NCI-H748 treated with DMSO at 0.1 percent for 48 hours (cell line): ENCODE results near the gene BMPER.

ENCODE experiments used
- DNase-seq: peaks from one replicate; lab custom pipeline; 2025; lab: John Stamatoyannopoulos, UW

The BMPER gene

DNA sequence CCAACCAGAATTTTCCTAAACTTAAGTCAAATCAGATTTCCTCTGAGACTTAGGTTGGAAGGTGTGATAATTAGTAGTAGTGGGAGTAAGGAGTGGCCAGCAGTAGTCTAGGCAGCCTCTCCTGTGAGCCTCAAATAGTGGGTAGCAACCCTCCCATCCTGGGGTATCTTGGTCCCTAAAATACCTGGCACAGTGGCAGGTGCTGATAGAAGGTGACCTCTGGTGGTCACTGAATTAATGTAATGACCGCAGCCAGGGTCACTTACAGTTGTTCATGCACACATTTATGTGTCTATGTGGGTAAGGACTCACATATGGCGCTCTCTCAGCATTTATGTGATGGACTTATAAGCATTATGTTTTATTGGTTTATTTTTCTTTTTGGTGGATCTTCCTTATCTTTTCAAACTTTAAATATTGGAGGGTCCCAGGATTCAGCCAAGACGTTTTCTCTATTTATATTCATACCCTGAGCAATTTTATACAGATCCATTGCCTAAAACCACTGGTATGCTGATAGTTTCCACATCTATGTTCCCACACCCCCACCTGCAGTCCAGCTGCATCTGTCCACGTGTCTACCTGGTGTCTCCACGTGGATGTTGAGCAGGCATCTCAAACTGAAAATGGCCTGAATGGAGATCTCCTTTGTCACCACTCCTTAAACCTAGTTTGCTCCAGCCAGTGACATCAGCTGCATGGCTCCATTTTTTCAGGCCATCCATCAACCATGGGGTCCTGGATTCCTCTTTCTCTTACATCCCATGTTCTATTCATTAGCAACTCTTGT, 18.3 kb downstream of the BMPER start:
- no peak for DNase-seq

DNA sequence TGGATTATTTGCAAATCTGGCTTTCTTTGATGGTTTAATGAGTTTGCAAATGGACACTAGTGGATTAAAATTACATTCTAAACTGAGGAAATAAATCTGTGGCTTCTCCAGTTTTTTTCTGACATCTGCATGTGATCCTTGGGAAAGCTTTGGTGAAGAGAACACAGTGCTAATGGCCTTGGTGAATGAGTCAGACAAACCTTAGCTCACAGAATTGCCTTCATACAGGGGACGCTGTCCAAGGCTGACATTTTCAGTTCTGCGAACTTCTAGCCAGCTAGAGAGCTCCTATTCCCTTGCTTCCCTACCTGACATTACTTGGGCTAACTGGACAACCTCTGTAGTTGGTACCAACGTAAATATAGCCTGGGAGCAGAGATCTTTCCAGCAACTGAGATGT, 21.2 kb downstream of the BMPER start:
- DNase-seq: no peak

DNA sequence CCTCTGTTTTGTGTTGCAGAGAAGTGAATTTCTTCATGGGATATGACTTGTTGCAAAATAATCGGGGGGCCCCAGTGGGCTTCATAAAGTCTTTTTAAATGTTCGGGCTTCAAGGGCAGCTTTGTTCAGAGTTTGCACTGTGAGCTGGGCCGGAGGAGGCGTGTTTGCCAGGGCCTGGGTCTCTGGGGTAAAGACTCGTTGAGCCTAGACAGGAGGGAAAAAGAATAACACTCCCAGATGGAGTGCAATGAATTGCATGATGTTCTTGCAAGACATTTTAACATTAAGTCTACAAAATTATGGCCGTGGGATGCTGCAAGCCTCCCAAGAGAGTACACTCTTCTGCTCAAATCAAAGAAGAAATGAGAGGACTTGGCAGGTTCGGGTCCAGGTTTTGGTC, 23.6 kb downstream of the BMPER start:
- DNase-seq: no peak

- DNase-seq: no peak
Observed at GRCh38 chr7:33932221-33932620, 26.9 kb downstream of the BMPER start.

- DNase-seq: peak; percentile 58
Observed at GRCh38 chr7:33932832-33933468, 27.6 kb downstream of the BMPER start.

GRCh38 chr7:33933611-33934281, 28.4 kb downstream of the BMPER start:
- DNase-seq: no peak

DNA sequence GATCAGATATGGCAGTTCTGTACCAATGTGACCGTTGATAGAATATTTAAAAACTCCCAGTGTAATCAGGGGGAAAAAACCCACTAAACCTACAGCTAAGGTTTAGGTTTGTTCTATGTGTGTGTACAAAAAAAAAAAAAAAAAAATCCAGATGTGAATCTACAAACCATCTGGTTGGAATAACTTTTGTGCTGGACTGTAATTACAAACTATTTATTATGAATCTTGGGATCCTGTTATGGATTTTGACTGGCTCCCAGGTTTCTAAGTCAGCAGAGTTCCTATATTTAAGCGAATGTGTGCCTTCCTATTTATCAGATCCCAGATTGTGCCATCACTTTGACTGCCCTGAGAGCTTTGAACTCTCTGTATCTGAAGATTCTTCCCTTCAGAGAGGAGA, 29.1 kb downstream of the BMPER start:
- DNase-seq: no peak

DNA sequence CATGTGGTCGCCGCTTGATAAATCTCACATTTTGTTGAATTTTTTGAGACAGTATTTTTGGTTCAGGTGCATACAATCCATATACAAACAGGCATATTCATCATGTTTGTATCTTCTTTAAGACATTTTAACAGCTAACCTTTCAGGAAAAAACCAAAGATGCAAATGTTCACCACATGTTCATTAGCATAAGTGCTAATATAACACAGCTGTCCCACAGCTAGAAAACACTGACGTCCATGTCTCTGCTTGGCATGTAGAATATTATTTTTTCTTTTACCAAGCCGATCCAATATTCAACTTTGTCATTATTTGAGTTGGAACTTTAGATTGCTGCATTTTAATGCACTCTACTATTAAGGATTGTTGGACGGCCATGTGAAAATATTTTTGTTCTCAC, 31.2 kb downstream of the BMPER start:
- DNase-seq: no peak

DNA sequence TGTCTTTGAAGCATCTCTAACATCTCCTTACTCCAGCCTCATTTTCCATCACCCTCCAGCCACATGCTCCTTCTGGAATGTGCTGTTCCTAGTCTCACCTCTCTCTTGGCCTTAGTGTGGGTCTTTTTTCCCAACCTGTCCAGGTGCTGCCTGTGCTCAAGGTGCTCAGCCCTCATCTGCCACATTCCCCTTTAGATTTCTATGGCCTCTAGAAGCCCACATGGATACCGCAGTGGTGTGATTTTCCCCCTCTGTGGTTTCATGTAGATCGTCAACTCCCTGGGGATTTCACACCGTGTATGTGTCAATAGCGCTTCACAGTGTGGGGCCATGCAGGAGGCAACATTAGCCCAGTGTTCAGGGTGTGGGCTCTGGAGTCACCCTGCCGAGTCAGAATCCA, 32.5 kb downstream of the BMPER start:
- DNase-seq: no peak

DNA sequence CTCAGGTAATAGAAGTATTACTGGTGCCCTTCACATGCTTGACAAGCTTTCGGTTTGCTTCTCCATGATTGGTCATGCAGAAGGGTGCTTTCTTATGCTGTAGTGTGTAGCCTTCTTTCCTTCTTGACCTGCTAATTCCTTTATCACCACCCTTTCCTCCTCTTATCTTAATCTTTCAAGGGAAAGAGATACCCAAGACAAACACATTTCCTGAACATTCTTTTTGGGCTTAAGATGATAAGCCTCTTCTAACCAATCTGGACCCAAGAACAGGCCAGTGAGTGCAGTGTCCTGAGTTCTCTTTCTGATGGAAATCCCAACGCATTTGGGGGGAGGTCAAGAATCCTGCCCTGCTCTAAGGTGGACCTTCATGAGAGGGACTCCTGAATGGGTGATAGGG, 33.8 kb downstream of the BMPER start:
- DNase-seq: no peak

DNA sequence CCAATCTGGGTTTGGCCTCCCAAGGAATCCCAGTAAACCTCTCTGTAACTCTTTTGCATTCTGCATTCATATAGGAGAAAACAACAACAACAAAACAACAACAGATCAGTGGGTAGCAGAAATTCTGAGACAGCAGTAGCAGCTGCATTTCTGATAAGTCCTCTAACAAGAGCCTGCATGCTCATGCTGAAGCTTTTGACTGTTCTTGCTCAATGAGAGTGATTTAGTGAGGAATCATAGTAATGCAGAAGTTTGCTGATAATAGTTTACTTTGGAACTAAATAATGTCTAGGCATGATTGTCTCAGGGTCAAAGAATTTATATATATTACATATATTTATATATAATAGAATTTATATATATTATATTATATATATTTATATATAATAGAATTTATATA, 35.2 kb downstream of the BMPER start:
- DNase-seq: no peak

DNA sequence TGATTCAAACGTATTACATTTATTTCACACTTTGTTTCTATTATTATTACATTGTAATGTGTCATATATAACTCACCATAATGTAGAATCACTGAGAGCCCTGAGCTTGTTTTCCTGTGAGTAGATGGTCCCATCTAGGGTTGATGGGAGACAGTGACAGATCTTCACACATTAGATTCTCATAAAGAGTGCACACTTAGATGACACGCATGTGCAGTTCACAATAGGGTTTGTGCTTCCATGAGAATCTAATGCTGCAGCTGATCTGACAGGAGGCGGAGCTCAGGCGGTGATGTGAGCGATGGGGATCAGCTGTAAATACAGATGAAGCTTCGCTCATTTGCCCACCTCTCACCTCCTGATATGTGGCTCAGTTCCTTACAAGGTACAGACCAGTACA, 36.1 kb downstream of the BMPER start:
- no peak for DNase-seq

DNA sequence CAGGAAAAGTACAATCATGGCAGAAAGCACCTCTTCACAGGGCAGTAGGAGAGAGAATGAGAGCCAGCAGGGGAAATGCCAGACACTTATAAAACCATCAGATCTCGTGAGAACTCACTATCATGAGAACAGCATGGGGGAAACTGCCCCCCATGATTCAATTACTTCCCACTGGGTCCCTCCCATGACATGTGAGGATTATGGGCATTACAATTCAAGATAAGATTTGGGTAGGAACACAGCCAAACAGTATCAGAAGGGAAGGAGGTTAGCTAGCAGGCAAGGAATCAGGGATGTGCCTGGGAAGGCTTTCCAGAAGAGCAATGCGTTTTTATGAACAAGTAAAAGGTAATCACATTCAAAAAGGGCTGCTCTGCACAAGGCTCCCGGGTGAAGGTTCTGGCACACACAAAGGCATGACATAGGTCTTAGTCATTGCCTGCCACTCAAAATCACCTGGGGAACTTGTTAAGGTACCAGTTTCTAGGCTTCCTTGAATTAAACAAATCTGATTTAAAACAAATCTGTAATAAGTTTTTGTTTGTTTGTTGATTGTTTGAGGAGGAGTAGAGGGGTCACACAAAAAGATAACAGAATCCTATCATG, 40.9 kb downstream of the BMPER start:
- DNase-seq: no peak

DNA sequence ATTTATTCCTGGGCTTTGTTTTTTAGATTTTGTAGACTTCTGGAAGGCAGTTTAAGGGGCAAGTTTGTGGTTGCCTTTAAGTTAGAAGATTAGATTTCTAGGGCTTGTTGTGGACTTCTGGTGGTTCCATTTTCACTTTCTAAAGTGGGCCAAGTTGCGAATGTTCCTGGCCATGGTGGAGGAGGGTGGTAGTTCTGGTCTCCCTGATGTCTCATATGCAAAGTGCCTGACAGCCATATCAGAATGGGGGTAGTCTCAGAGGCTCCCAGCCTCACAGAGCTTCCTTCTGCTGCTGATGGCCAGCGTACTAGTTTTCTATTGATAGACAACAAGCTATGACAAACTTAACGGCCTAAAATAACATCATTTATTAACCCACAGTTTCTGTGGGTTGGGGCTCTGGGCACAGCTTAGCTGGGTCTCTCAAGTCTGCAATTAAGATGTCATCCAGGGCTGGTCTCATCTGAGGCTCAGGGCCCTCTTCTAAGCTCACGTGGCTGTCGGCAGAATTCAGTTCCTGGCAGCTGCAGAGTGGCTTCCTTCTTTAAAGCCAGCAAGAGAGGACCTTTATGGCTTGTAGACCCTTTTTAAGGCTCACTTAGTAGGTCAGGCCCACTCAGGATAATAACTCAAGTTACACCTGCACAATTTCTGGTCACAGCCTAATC, 44.8 kb downstream of the BMPER start:
- no peak for DNase-seq

DNA sequence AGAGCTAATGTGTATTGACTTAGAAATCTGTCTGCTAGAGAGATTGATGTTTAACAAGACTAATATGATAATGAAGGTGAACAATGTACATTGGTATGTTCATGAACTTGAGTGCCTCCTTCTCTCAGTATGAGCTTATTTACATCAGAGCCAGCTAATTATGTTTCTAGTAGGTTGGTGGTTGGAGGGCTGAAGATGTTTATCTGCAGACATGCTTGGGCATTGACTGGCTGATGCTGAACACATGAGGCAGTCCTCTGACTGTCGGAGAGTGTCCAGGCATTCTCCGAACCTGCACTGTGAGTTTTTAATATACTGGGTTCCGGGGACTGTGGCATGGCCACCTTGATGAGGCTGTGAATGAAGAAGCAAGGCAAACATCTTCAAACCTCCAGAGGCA, 47.5 kb downstream of the BMPER start:
- no peak for DNase-seq

GRCh38 chr7:33958104-33958503, 52.8 kb downstream of the BMPER start:
- no peak for DNase-seq

GRCh38 chr7:33959676-33960075, 54.3 kb downstream of the BMPER start:
- DNase-seq: no peak

- DNase-seq: no peak
Observed at GRCh38 chr7:33961948-33962347, 56.6 kb downstream of the BMPER start.

DNA sequence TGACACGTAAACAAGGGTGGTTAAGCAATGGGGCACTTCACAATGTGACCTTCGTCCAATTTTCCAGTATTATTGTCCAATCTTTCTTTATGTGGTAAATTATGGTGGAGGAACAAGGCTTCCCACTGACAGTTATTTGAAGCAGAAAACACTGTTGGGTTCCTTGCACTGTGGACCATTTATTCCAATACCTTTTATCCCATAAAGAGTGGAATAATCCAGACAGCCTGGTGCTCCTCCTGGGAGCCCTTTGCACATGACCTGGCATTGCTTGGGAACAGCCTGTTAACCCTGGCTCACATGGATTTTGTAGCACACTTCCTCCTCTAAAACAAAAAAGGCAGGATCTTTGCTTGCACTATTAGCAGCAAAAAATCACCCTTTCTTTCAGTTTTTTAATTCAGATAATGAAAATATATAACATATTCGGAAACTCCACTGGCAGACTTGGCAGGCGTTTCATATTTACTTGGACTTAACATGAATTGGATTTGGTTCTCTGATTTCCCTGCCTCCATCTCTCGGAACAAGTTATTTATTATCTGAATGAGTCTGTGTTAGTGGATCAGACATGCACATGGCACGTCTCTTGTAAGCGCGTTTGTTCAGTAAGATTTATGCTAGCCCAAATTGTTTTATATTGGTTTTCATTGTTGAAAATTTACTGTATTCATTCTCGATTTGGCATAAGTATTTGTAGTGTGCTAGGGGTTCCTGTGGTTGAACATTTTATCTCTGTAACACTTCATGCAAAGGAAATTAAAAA, 59.3 kb downstream of the BMPER start:
- DNase-seq: no peak

DNA sequence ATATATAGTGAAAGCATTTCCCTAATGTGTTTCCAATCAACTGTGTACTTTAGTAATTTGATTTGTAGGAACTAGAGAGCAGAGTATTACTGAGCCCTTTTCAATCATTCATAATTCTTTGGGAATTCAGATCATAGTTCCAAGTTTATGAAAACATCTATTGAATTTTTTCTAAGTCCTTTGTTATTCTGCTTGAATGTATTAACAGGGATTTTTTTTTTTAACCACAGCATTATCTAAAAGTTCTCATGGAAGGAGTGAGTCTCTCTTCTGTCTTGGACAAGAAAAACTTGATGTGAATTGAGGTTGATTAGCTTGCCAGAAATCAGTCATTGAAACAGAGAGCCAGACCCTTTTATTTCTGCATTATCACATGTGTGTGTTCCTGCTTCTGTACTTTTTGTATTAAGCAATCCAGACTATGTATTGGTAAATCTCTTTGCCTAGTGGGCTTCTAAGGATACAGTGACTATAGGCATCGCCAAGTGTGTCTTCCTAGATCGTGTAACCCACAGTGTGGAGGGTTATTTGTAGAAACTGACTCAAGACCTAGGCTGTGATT, 59.9 kb downstream of the BMPER start:
- no peak for DNase-seq

DNA sequence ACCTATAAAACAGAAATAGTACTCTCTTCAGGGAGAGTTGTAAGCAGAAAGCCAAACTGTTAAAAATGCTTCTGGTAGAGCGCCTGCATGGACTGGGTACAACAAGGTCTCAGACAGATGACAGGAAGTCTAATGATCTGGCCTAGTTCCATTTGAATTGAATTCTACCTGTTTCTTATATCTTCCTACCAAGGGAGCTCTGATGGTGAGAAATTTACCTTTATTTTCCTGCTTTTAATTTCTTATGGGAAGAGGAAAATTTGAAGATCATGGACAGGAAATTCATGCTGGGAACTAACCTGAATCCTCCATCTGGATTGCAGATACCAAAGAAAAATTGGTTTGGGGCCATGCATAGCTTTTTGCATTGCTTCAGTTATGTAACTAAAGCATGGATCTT, 63.3 kb downstream of the BMPER start:
- DNase-seq: no peak
